ENCODE data around the gene DSE.

DNA sequence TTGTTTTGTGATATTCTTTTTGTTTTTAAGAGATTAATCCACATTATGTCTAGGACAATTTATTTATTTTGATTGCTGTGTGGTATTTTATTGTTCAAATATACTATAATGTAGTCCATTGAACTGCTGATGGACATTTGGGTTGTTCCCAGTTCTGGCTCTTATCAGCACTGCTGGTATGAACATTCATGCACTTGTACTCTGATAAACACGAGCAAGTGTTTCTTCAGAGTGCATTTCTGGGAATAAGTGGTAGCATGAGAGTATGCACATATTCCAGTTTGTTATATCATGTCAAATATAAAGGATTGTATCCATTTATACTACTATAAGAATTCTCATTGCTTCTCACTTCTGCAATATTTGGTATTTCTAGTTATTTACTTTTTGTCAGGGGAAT is 97.5 kb downstream of the DSE start:
- TF ChIP-seq, protein P1, sequence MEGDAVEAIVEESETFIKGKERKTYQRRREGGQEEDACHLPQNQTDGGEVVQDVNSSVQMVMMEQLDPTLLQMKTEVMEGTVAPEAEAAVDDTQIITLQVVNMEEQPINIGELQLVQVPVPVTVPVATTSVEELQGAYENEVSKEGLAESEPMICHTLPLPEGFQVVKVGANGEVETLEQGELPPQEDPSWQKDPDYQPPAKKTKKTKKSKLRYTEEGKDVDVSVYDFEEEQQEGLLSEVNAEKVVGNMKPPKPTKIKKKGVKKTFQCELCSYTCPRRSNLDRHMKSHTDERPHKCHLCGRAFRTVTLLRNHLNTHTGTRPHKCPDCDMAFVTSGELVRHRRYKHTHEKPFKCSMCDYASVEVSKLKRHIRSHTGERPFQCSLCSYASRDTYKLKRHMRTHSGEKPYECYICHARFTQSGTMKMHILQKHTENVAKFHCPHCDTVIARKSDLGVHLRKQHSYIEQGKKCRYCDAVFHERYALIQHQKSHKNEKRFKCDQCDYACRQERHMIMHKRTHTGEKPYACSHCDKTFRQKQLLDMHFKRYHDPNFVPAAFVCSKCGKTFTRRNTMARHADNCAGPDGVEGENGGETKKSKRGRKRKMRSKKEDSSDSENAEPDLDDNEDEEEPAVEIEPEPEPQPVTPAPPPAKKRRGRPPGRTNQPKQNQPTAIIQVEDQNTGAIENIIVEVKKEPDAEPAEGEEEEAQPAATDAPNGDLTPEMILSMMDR (IDR thresholded peaks at IDR 0.05) = no peak
- TF ChIP-seq POLR2A (IDR thresholded peaks at IDR 0.05) = no peak
- no peak for TF ChIP-seq POLR2AphosphoS5 (IDR thresholded peaks at IDR 0.05)
- TF ChIP-seq EP300 (IDR thresholded peaks at IDR 0.05; ENCODE audit: low read depth) = no peak
